PC-9 (cell line): ENCODE results near the gene PAX7. TPM values are rescaled to one million over a fixed set of nuclear protein-coding genes. Genes with fewer than 3 reads are reported as not detected.

ENCODE experiments used
- BruUV-seq: library from RNA; stranded (reverse); fragments of 400-500 nt; replicated peaks from 2 replicates; lab custom pipeline; 2021; lab: Mats Ljungman, UMichigan
- CTCF ChIA-PET: fragments of 300-600 bp; sonication (Branson Sonifier 250); formaldehyde crosslinking; loops from one replicate; lab custom pipeline; 2022; ENCODE audit warnings: antibody characterized with exemption; lab: Charles Lee
- POLR2A ChIA-PET: fragments of 300-600 bp; sonication (Branson Sonifier 250); formaldehyde crosslinking; loops from one replicate; lab custom pipeline; 2022; ENCODE audit warnings: antibody characterized with exemption; ENCODE audit not compliant: unreplicated experiment; lab: Charles Lee
- DNase-seq, 2 experiments: peaks; one replicate each; pipeline versions ENCODE4 v3.0.0 to v3.0.0-alpha.2; 2015 to 2022; ENCODE audit warnings: mixed read lengths in 1 of 2
- H2AFZ ChIP-seq: fragments of 200-600 bp; sonication (generic); 2 replicates; pipeline ENCODE4 v1.8.1; 2017; ENCODE audit warnings: antibody characterized with exemption
- H3F3A ChIP-seq: fragments of 200-600 bp; sonication (generic); 2 replicates; pipeline ENCODE4 v1.8.1; 2017; ENCODE audit warnings: antibody characterized with exemption, mild to moderate bottlenecking, low read depth; ENCODE audit not compliant: insufficient read depth
- H3K27ac ChIP-seq: fragments of 200-600 bp; sonication (generic); 2 replicates; pipeline ENCODE4 v1.6.1; 2016; ENCODE audit warnings: mixed run types
- H3K27me3 ChIP-seq: fragments of 200-600 bp; sonication (generic); 2 replicates; pipeline ENCODE4 v1.6.1; 2016; ENCODE audit warnings: low read depth, mixed run types; ENCODE audit not compliant: insufficient read depth
- H3K36me3 ChIP-seq: fragments of 200-600 bp; sonication (generic); 2 replicates; pipeline ENCODE4 v1.6.1; 2016; ENCODE audit warnings: low read depth, mixed run types
- H3K4me1 ChIP-seq: fragments of 200-600 bp; sonication (generic); replicated peaks from 2 replicates; pipeline ENCODE4 v1.6.1; 2016; ENCODE audit warnings: mixed run types; ENCODE audit not compliant: insufficient read depth
- H3K4me2 ChIP-seq: fragments of 200-600 bp; sonication (generic); 2 replicates; pipeline ENCODE4 v1.6.1; 2017; ENCODE audit warnings: mixed run types
- H3K4me3 ChIP-seq: fragments of 200-600 bp; sonication (generic); 2 replicates; pipeline ENCODE4 v1.6.1; 2016; ENCODE audit warnings: mixed run types
- H3K79me2 ChIP-seq: fragments of 200-600 bp; sonication (generic); 2 replicates; pipeline ENCODE4 v1.6.1; 2017; ENCODE audit warnings: low read depth, mixed run types
- H3K9me2 ChIP-seq: fragments of 200-600 bp; sonication (generic); 2 replicates; pipeline ENCODE4 v1.8.1; 2017; ENCODE audit warnings: mild to moderate bottlenecking; ENCODE audit not compliant: insufficient read depth
- H3K9me3 ChIP-seq: fragments of 200-600 bp; sonication (generic); 2 replicates; pipeline ENCODE4 v1.8.1; 2016; ENCODE audit warnings: low read depth; ENCODE audit not compliant: insufficient read depth
- H4K20me1 ChIP-seq: fragments of 200-600 bp; sonication (generic); 2 replicates; pipeline ENCODE4 v1.8.1; 2017; ENCODE audit not compliant: insufficient read depth
- CTCF ChIP-seq: fragments of 200-600 bp; sonication (generic); conservative IDR thresholded peaks from 2 replicates; pipeline ENCODE4 v1.6.1; 2017; ENCODE audit warnings: mixed run types, antibody characterized with exemption, mild to moderate bottlenecking, moderate library complexity
- EZH2 ChIP-seq: fragments of 200-600 bp; sonication (generic); IDR thresholded peaks from 2 replicates; pipeline ENCODE4 v1.8.0; 2017; ENCODE audit warnings: antibody characterized with exemption, low read depth
- intact Hi-C: fragments of 100-400 bp; cut with micrococcal nuclease; formaldehyde crosslinking; loops from one replicate; pipeline ENCODE4 v1.10.0; 2022; ENCODE audit not compliant: unreplicated experiment
- total RNA-seq: library from RNA; stranded (reverse); gene quantifications from 2 replicates; pipeline ENCODE4 v1.2.3, GENCODE V29; 2021

PAX7 gene
- total RNA-seq, 1 experiment from 2014 or later: not detected

- no peak overlapping the region for H3K4me2 ChIP-seq
- no peak overlapping the region for H2AFZ ChIP-seq
- no TSS peak for BruUV-seq
- H3K9me2 ChIP-seq: no peaks in the 10 kb centered on the region
- no peak overlapping the region for H3K4me3 ChIP-seq
- no peak for TF ChIP-seq EZH2
- TF ChIP-seq CTCF: no peak
- ChIA-PET POLR2A (no interaction called here), CTCF (no interaction called here)
- H3K4me1 ChIP-seq: no peaks in the 10 kb centered on the region
- intact Hi-C loops: no loop called here
- H3K27ac ChIP-seq: no peak overlapping the region
- H3K9me3 ChIP-seq: no peaks in the 10 kb centered on the region
- H3K27me3 ChIP-seq: no peaks in the 10 kb centered on the region; the same call in 1 of the 2 replicates
- no peaks in the 10 kb centered on the region for H3K79me2 ChIP-seq
- no peaks in the 10 kb centered on the region for H3K36me3 ChIP-seq
- no peak for DNase-seq
- no peaks in the 10 kb centered on the region for H4K20me1 ChIP-seq
- H3F3A ChIP-seq: no peaks in the 10 kb centered on the region
These were observed 761 bp upstream of the PAX7 start for GRCh38 chr1:18629659-18630510.

GRCh38 chr1:18631496-18632217, 1.0 kb downstream of the PAX7 start:
- Histone ChIP-seq H3F3A (no peaks in the 10 kb centered on the region), H3K4me1 (no peaks in the 10 kb centered on the region), H3K9me3 (no peaks in the 10 kb centered on the region), H3K4me3 (no peak overlapping the region), H3K9me2 (no peaks in the 10 kb centered on the region), H3K79me2 (no peaks in the 10 kb centered on the region), H4K20me1 (no peaks in the 10 kb centered on the region), H3K36me3 (no peaks in the 10 kb centered on the region), H3K4me2 (no peak overlapping the region), H3K27ac (no peak overlapping the region), H3K27me3 (no peaks in the 10 kb centered on the region; the same call in 1 of the 2 replicates), H2AFZ (no peak overlapping the region)
- no TSS peak for BruUV-seq
- TF ChIP-seq EZH2 (no peak), CTCF (no peak)
- CTCF ChIA-PET: no interaction called here
- POLR2A ChIA-PET: no interaction called here
- DNase-seq: no peak
- intact Hi-C loops: no loop called here

- TF ChIP-seq EZH2 (no peak), CTCF (no peak)
- H3K4me1 ChIP-seq: no peaks in the 10 kb centered on the region
- no peaks in the 10 kb centered on the region; the same call in 1 of the 2 replicates for H3K27me3 ChIP-seq
- H3K9me2 ChIP-seq: no peaks in the 10 kb centered on the region
- H3K9me3 ChIP-seq: no peaks in the 10 kb centered on the region
- BruUV-seq: no TSS peak
- H2AFZ ChIP-seq: no peak overlapping the region
- no peaks in the 10 kb centered on the region for H3F3A ChIP-seq
- intact Hi-C loops: no loop called here
- DNase-seq: no peak
- H3K4me3 ChIP-seq: no peak overlapping the region
- H3K36me3 ChIP-seq: no peaks in the 10 kb centered on the region
- CTCF ChIA-PET: no interaction called here
- no peak overlapping the region for H3K27ac ChIP-seq
- no peaks in the 10 kb centered on the region for H4K20me1 ChIP-seq
- no peaks in the 10 kb centered on the region for H3K79me2 ChIP-seq
- H3K4me2 ChIP-seq: no peak overlapping the region
- POLR2A ChIA-PET: no interaction called here
These were observed 1.6 kb downstream of the PAX7 start for GRCh38 chr1:18632218-18632588.
